Endothelial cell of umbilical vein (primary cell): ENCODE data around the gene HECW1. TPM values are rescaled to one million over a fixed set of nuclear protein-coding genes. Genes with fewer than 3 reads are reported as not detected.

Experiments used
- BruUV-seq: library from RNA; stranded (reverse); fragments of 400-500 nt; replicated peaks from 2 replicates; lab custom pipeline; 2021; lab: Mats Ljungman, UMichigan
- CTCF ChIA-PET: fragments of 300-600, 350-600 bp; sonication (Branson Sonifier 250); formaldehyde crosslinking; loops from one replicate; lab custom pipeline; 2021; ENCODE audit warnings: antibody characterized with exemption, inconsistent platforms; lab: Charles Lee
- POLR2A ChIA-PET: fragments of 300-600, 350-600 bp; sonication (Branson Sonifier 250); formaldehyde crosslinking; loops from one replicate; lab custom pipeline; 2021; ENCODE audit warnings: antibody characterized with exemption, inconsistent platforms; lab: Charles Lee
- DNase-seq: peaks from one replicate; pipeline ENCODE4 v3.0.0-alpha.2; 2011; ENCODE audit warnings: low read depth, low spot score
- FAIRE-seq: peaks from 2 replicates; lab custom pipeline; 2011; peaks lifted over from hg19 to GRCh38; lab: Jason Lieb, UNC
- H2AFZ ChIP-seq: 2 replicates; pipeline ENCODE4 v1.6.0; 2012; ENCODE audit warnings: low read depth, low read length, control low read depth, inconsistent platforms
- H3K27ac ChIP-seq: 2 replicates; pipeline ENCODE4 v1.5.1; 2011; ENCODE audit warnings: low read depth, mild to moderate bottlenecking, control low read depth, low read length, moderate library complexity; ENCODE audit not compliant: insufficient read depth
- H3K27me3 ChIP-seq, 2 experiments: 2 replicates each; pipeline versions ENCODE4 v1.6.0 to v1.6.1; 2011; ENCODE audit warnings: low read length in 2 of 2, mixed read lengths in 1 of 2; ENCODE audit not compliant: control insufficient read depth in 2 of 2, insufficient read depth in 2 of 2
- H3K36me3 ChIP-seq, 2 experiments: 2 replicates in 1 of 2; 3 replicates in 1 of 2; pipeline ENCODE4 v1.5.1; 2011; ENCODE audit warnings: low read length in 2 of 2, mild to moderate bottlenecking in 1 of 2, moderate library complexity in 1 of 2; ENCODE audit not compliant: control insufficient read depth in 2 of 2, insufficient read depth in 2 of 2; ENCODE audit errors: extremely low read depth in 1 of 2
- H3K4me1 ChIP-seq: 3 replicates; pipeline ENCODE4 v1.5.1; 2011; ENCODE audit warnings: mild to moderate bottlenecking, low read length; ENCODE audit not compliant: control insufficient read depth, insufficient read depth; ENCODE audit errors: extremely low read depth
- H3K4me2 ChIP-seq: 2 replicates; pipeline ENCODE4 v1.6.1; 2011; ENCODE audit warnings: low read length, control low read depth, mixed read lengths; ENCODE audit not compliant: insufficient read depth
- H3K4me3 ChIP-seq, 3 experiments: fragments of 200-600 bp in 1 of 3; sonication (generic), shearing (Covaris generic) in 1 of 3; replicated peaks in 1 of 3; 2 replicates each; pipeline ENCODE4 v1.5.1; 2011 to 2016; ENCODE audit warnings: control low read depth in 3 of 3, low read length in 3 of 3, mild to moderate bottlenecking in 2 of 3, inconsistent platforms in 1 of 3, low read depth in 1 of 3, moderate library complexity in 1 of 3; ENCODE audit not compliant: insufficient read depth in 1 of 3
- H3K79me2 ChIP-seq: 2 replicates; pipeline ENCODE4 v1.6.0; 2012; ENCODE audit warnings: low read length, inconsistent platforms; ENCODE audit not compliant: control insufficient read depth, insufficient read depth
- H3K9ac ChIP-seq: replicated peaks from 2 replicates; pipeline ENCODE3; 2011; ENCODE audit warnings: low read length, control low read depth; ENCODE audit not compliant: insufficient read depth; ENCODE audit errors: extremely low read depth
- H3K9me1 ChIP-seq: replicated peaks from 3 replicates; pipeline ENCODE4 v1.6.0; 2011; ENCODE audit warnings: mild to moderate bottlenecking, low read length; ENCODE audit not compliant: control insufficient read depth, insufficient read depth; ENCODE audit errors: extremely low read depth
- H3K9me3 ChIP-seq: replicated peaks from 2 replicates; pipeline ENCODE4 v1.5.1; 2012; ENCODE audit warnings: low read length, inconsistent platforms; ENCODE audit not compliant: control insufficient read depth, insufficient read depth
- H4K20me1 ChIP-seq: replicated peaks from 2 replicates; pipeline ENCODE3; 2011; ENCODE audit warnings: mild to moderate bottlenecking, low read length; ENCODE audit not compliant: control insufficient read depth, insufficient read depth; ENCODE audit errors: extremely low read depth
- EZH2 ChIP-seq: IDR thresholded peaks from 2 replicates; pipeline ENCODE4 v1.6.1; 2012; ENCODE audit warnings: borderline replicate concordance, low read depth, mild to moderate bottlenecking, moderate library complexity, low read length, inconsistent platforms; ENCODE audit not compliant: severe bottlenecking
- FOS ChIP-seq: IDR thresholded peaks from 2 replicates; pipeline ENCODE4 v1.6.1; 2011; ENCODE audit warnings: mild to moderate bottlenecking, low read length, moderate library complexity, borderline replicate concordance; ENCODE audit not compliant: insufficient read depth
- GATA2 ChIP-seq: IDR thresholded peaks from 2 replicates; pipeline ENCODE4 v1.7.0; 2011; ENCODE audit warnings: low read depth, mild to moderate bottlenecking, moderate library complexity, mixed read lengths, low read length; ENCODE audit not compliant: insufficient read length, insufficient read depth
- JUN ChIP-seq: IDR thresholded peaks from 2 replicates; pipeline ENCODE4 v1.6.1; 2011; ENCODE audit warnings: borderline replicate concordance, low read depth; ENCODE audit not compliant: insufficient read length, insufficient read depth
- MYC ChIP-seq: IDR thresholded peaks from one replicate; pipeline ENCODE4 v1.6.1; 2011; ENCODE audit warnings: mild to moderate bottlenecking, low read depth, low read length
- POLR2A ChIP-seq: IDR thresholded peaks from 2 replicates; pipeline ENCODE4 v1.6.1; 2012; ENCODE audit warnings: low read depth, mild to moderate bottlenecking, control low read depth, low read length
- POLR2AphosphoS5 ChIP-seq: IDR thresholded peaks from 2 replicates; pipeline ENCODE4 v1.6.1; 2012; ENCODE audit warnings: low read depth, mild to moderate bottlenecking, control low read depth, low read length, moderate library complexity; ENCODE audit not compliant: insufficient read depth
- dilution Hi-C: fragments of 300-500 bp; cut with MboI; formaldehyde crosslinking; loops from one replicate; pipeline ENCODE4 v1.15.0; 2019; ENCODE audit warnings: low sequenced_read_pairs; ENCODE audit not compliant: extremely low pct_ligation_motif_present
- intact Hi-C: fragments of 100-400 bp; cut with micrococcal nuclease; formaldehyde crosslinking; loops from one replicate; pipeline ENCODE4 v1.10.0; 2022
- polyA plus RNA-seq, 4 experiments: library from polyadenylated mRNA; depleted of rRNA in 3 of 4; stranded (reverse) in 3 of 4; unstranded in 1 of 4; fragments of >200 nt; gene quantifications; 2 replicates each; pipeline versions ENCODE4 v1.2.1 to v1.2.3, GENCODE V29; 2011 to 2012; ENCODE audit warnings: missing spikeins in 1 of 4
- total RNA-seq: library from RNA; stranded (reverse); gene quantifications from 2 replicates; pipeline ENCODE4 v1.2.3, GENCODE V29; 2021
- TF ChIP-seq, protein P1 (sequence below), 2 donors: IDR thresholded peaks; 1 replicate in 1 of 2; 2 replicates in 1 of 2; pipeline ENCODE4 v1.5.1; 2011; ENCODE audit warnings: low read length in 2 of 2, mild to moderate bottlenecking in 2 of 2, moderate library complexity in 2 of 2, control low read depth in 1 of 2, inconsistent platforms in 1 of 2, low read depth in 1 of 2; ENCODE audit not compliant: insufficient read depth in 1 of 2; ENCODE audit errors: extremely low read depth in 1 of 2
- TF ChIP-seq, protein P2 (sequence below): IDR thresholded peaks from 2 replicates; pipeline ENCODE4 v1.6.1; 2011; ENCODE audit not compliant: insufficient read depth, insufficient read length

HECW1 gene
- total and polyA plus RNA-seq, 2 donors (not counting 3 experiments of a cell fraction or from before 2014, with no cell fraction given), result not detected

DNA sequence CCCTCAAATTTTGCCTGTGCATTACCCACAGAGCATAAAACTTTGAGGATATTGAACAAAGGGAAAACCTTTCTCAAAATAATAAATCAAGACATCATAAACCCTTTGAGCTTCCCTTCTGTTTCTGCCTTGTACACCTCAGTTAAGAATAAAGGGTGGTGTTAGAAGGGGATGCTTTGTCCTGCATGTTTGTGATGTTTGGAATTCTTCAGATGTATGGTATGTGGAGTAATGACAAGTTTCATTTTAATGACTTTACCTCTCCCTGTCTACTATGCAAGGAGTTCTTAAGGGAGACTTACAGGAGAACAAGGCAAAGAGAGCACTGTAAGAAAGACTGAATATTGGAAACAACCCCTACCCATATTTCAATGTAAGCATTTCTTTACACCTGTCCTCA, 99.2 kb downstream of the HECW1 start:
- Histone ChIP-seq H3K4me2 (no peak overlapping the region), H3K36me3 (no peaks in the 10 kb centered on the region), H3K4me3 (no peak overlapping the region), H3K27ac (no peak overlapping the region), H3K9me1 (no peaks in the 10 kb centered on the region), H3K27me3 (peaks cover 0 to 1% of the 10 kb centered on the region in 2 experiments), H3K4me1 (no peaks in the 10 kb centered on the region), H2AFZ (no peak overlapping the region), H3K9me3 (no peaks in the 10 kb centered on the region), H3K79me2 (no peaks in the 10 kb centered on the region), H4K20me1 (no peaks in the 10 kb centered on the region), H3K9ac (no peak overlapping the region)
- POLR2A ChIA-PET, result no interaction called here
- dilution Hi-C loops, result no loop called here
- FAIRE-seq (no peak), DNase-seq (no peak)
- intact Hi-C loops, result no loop called here
- CTCF ChIA-PET, result no interaction called here
- TF ChIP-seq JUN (no peak), GATA2 (no peak), EZH2 (no peak), POLR2A (no peak), MYC (no peak), FOS (no peak), POLR2AphosphoS5 (no peak)
- TF ChIP-seq, protein P1, sequence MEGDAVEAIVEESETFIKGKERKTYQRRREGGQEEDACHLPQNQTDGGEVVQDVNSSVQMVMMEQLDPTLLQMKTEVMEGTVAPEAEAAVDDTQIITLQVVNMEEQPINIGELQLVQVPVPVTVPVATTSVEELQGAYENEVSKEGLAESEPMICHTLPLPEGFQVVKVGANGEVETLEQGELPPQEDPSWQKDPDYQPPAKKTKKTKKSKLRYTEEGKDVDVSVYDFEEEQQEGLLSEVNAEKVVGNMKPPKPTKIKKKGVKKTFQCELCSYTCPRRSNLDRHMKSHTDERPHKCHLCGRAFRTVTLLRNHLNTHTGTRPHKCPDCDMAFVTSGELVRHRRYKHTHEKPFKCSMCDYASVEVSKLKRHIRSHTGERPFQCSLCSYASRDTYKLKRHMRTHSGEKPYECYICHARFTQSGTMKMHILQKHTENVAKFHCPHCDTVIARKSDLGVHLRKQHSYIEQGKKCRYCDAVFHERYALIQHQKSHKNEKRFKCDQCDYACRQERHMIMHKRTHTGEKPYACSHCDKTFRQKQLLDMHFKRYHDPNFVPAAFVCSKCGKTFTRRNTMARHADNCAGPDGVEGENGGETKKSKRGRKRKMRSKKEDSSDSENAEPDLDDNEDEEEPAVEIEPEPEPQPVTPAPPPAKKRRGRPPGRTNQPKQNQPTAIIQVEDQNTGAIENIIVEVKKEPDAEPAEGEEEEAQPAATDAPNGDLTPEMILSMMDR (IDR thresholded peaks at IDR 0.05; ENCODE audit: extremely low read depth in 1 of 2, insufficient read depth in 1 of 2, low read depth in 1 of 2, low read length in 2 of 2), result no peak
- TF ChIP-seq, protein P2, sequence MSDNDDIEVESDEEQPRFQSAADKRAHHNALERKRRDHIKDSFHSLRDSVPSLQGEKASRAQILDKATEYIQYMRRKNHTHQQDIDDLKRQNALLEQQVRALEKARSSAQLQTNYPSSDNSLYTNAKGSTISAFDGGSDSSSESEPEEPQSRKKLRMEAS, result no peak
- no TSS peak for BruUV-seq
